Amygdala (tissue), 56 donors: ENCODE data around the gene RNASE9.
"Not testable (repeated sequence)": the region's sequence is repeated elsewhere in the genome, so short reads cannot be mapped to it uniquely, and the experiment has no call there.

Experiments used
- DNase-seq, 56 donors: peaks; one replicate each; lab custom pipeline; 2025; lab: John Stamatoyannopoulos, UW

The RNASE9 gene

DNA sequence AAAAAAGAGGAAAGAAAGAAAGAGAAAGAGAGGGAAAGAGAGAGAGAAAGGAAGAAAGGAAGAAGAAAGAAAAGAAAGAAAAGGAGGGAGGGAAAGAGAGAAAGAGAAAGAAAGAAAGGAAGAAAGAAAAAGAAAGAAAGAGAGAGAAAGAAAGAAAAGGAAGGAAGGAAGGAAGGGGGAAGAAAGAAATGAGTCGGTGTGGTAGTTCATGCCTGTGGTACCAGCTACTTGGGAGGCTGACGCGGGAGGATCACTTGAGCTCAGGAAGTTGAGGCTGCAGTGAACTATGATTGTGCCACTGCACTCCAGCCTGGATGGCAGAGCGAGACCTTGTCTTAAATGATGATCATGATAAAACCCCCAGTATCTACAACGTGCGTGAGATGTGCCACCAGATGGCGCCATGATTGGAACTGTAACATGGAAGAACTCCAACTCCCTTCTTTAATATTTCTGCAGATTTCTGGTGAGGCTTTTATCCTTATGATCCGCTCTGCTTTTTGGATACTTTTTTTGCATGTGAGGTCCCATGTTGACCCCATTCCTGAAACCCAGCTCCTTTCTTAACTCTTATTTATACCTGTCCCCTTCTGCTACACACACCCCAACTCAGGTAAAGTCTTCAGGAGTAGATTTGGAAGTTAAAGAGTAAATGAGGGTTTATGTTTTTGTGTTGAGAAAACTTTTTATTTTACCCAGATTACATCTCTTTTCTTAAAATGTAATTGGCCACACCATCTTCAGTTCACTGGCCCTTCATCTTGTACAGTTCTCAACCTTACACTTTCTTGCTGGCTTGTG lies 29.9 kb downstream of the RNASE9 start:
- DNase-seq, result peak in 27 of 56 donors; percentile 0 to 75 (median 8)

DNA sequence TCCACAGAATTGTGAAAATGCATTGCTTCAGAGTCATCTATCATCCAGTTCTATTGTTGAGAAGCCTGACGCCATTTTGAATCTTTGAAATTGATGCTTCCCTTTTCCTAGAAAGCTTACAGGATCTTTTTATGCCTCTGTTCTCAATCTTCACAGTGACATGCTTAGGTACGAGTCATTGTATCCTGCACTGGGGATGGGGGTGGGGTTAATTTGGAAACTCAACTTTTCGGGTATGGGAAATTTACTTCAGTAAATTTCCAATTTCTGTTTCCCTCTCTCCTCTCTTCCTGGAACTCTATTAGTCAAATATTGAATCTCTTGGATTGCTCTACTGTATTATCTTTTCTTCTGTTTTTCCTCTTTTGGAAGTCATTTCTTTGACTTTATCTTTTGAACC lies 31.0 kb downstream of the RNASE9 start:
- DNase-seq, result no peak

DNA sequence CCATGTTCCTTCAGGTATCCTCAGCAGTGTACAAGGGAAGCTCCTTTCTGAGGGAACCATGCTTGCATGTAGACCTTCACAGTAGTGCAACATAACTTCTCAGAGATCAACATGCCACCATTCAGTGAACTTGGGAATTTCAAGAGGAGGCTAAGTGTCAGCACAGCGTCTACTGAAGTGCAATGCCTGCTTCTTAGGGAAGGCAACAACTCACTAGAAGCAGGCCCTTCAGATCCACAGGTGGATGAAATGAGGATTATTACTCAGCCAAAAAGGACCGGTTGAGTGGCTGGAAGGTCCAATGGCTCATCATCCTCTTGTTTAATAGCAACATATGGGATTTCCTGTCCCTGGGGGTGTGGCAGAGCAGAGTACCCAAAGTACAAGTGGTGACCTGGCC lies 36.8 kb downstream of the RNASE9 start:
- no peak for DNase-seq

DNA sequence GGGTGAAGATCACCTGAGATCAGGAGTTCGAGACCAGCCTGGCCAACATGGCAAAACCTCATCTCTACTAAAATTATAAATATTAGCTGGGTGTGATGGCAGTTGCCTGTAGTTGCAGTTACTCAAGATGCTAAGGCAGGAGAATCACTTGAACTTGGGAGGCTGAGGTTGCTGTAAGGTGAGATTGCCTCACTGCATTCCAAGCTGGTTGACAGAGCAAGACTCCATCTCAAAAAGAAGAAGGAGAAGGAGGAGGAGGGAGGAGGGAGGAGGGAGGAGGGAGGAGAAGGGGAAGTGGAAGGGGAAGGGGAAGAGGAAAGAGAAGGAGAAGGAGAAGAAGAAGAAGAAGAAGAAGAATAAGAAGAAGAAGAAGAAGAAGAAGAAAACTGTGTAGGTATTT lies 38.5 kb downstream of the RNASE9 start:
- no peak for DNase-seq

DNA sequence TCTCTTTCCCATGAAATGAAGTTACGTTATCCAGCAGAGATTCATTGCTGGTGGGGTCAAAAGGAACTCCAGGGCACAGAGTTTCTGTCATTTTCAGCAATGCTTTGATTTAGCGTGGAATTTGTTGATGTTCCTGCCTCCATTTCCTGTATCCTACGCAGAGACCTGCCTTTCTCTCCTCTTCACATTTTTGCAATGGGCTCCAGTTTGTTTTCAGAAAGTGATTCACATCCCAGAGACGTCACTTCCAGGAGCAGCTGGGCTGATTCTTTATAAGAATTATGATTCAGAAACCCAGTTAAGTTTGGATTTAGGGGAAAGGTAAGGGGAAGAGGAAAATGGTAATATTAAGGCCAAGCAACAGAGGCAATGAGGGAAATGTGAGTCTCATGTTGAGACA lies 43.9 kb downstream of the RNASE9 start:
- DNase-seq, result no peak

DNA sequence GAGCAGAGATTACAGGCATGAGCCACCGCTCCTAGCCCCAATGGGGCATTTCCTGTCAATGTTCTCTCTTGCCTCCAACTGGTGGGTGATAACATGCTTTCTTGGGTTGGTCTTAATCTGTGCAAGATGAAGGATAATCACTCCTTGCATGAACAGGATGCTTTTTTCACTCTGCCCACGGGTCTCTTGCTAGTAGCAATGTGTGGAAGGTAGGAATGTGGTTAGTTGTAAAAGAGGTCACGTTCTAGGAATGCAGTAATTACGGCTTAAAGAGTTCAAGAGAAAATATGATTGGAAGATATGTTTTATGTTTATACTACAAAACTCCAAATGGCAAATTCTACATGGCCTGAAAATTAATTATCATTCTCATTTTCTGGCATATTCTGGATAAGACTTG lies 45.0 kb downstream of the RNASE9 start:
- DNase-seq, result no peak

DNA sequence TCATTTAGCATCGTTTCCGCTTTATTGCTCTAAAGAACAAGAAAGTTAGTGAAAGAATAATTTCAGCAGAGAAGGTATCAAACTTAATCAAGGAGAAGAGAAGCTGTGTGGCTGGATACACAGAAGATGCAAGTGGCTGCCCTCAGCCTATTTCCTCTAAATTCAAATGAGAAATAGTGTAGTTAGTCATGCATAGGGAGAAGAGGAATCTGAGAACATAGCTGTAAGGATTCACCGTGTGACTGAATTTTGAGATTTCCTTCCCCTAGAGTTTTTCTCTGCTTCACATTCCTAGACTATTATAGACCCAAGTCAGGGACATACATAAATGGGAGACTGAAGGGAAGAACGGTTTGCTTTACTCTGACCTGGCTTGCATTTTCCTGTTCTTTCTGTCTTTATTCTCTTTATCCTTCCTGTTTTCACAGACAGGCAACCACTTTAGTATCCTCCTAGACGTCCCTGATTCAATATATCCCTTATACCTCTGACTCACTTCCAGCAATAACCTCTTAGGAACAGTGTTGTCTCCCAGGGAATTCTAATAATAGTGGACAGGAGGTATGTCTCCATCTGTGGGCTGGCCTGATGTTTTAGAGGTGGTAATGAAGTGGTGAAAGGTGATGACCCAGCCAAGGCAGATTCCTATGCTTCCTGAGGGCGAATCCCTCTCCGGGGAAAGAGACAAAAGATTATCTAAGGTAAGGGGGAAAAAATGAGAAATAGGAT lies 48.5 kb downstream of the RNASE9 start:
- DNase-seq, result no peak

DNA sequence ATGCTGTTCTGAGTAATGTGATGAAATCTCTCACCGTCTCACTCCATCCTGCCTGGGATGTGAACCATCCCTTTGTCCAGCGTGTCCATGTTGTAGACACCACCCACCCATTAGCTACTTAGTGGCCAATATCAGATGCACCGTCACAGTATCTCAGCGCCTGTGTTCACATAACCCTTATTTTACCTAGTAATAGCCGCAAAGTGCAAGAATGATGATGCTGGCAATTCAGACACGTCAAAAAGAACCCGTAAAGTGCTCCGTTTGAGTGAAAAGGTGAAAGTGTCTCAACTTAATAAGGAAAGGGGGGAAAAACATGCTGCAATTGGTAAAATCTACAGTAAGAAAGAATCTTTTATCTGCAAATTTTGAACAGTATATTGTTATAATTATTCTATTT lies 52.5 kb downstream of the RNASE9 start:
- DNase-seq, result no peak

DNA sequence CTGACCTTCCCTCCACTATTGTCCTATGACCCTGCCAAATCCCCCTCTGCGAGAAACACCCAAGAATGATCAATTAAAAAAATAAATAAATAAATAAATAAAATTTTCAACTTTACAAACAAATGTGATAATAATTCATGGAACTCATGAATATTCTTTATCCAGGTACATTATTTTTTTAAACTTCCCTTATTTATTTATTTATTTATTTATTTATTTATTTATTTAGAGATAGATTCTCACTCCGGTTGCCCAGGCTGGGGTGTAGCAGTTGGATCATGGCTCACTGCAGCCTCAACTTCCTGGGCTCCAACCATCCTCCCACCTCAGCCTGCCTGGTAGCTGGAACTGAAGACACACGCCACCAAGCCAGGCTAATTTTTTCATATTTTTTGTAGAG lies 53.3 kb downstream of the RNASE9 start:
- DNase-seq, result not testable (repeated sequence)

DNA sequence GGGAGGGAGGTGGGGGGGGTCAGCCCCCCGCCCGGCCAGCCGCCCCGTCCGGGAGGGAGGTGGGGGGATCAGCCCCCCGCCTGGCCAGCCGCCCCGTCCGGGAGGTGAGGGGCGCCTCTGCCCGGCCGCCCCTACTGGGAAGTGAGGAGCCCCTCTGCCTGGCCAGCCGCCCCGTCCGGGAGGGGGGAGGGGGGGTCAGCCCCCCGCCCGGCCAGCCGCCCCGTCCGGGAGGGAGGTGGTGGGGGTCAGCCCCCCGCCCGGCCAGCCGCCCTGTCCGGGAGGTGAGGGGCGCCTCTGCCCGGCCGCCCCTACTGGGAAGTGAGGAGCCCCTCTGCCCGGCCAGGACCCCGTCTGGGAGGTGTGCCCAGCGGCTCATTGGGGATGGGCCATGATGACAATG lies 54.1 kb downstream of the RNASE9 start:
- DNase-seq, result not testable (repeated sequence)

DNA sequence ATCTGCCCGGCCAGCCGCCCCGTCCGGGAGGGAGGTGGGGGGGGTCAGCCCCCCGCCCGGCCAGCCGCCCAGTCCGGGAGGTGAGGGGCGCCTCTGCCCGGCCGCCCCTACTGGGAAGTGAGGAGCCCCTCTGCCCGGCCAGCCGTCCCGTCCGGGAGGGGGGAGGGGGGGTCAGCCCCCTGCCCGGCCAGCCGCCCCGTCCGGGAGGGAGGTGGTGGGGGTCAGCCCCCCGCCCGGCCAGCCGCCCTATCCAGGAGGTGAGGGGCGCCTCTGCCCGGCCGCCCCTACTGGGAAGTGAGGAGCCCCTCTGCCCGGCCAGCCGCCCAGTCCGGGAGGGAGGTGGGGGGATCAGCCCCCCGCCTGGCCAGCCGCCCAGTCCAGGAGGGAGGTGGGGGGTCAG lies 54.6 kb downstream of the RNASE9 start:
- DNase-seq, result not testable (repeated sequence)
